Natural killer cell (primary cell): ENCODE results near the gene HAGH. TPM values are rescaled to one million over a fixed set of nuclear protein-coding genes. Genes with fewer than 3 reads are reported as not detected.

Experiments used
- ATAC-seq, 3 donors: fragments of 150-1000 bp in 2 of 3; fragments of 200-7000 bp in 1 of 3; cut with Tn5 transposase; 1 replicate in 1 of 3; 2 replicates in 2 of 3; pipeline ENCODE4 v1.10.0; 2021; ENCODE audit warnings: mild to moderate bottlenecking in 2 of 3, moderate library complexity in 2 of 3
- DNase-seq, 2 donors: peaks; one replicate each; pipeline versions ENCODE4 v3.0.0 to v3.0.0-alpha.2; 2013 to 2021; ENCODE audit warnings: mixed read lengths in 1 of 2
- H3K27ac ChIP-seq: one replicate; pipeline ENCODE4 v1.5.1; 2013; ENCODE audit warnings: mild to moderate bottlenecking, low read length
- H3K27me3 ChIP-seq: one replicate; pipeline ENCODE4 v1.6.1; 2013; ENCODE audit warnings: low read length; ENCODE audit not compliant: control insufficient read depth, insufficient read depth
- H3K36me3 ChIP-seq: one replicate; pipeline ENCODE4 v1.6.1; 2013; ENCODE audit warnings: low read length; ENCODE audit not compliant: control insufficient read depth, insufficient read depth
- H3K4me1 ChIP-seq: one replicate; pipeline ENCODE4 v1.6.1; 2013; ENCODE audit warnings: low read length; ENCODE audit not compliant: control insufficient read depth, insufficient read depth
- H3K4me3 ChIP-seq: one replicate; pipeline ENCODE4 v1.5.1; 2013; ENCODE audit warnings: low read length
- H3K9me3 ChIP-seq: one replicate; pipeline ENCODE4 v1.6.1; 2013; ENCODE audit warnings: low read length; ENCODE audit not compliant: control insufficient read depth, insufficient read depth
- H3K27ac Mint-ChIP-seq, 2 donors: one replicate each; pipeline ENCODE4 v1.8.0; 2022; ENCODE audit warnings: mild to moderate bottlenecking in 2 of 2, mixed read lengths in 2 of 2, moderate library complexity in 1 of 2
- H3K27me3 Mint-ChIP-seq, 2 donors: one replicate each; pipeline ENCODE4 v1.8.0; 2022; ENCODE audit warnings: low read depth in 2 of 2, mixed read lengths in 2 of 2
- H3K36me3 Mint-ChIP-seq: one replicate; pipeline ENCODE4 v1.8.0; 2022; ENCODE audit warnings: mixed read lengths
- H3K4me1 Mint-ChIP-seq, 2 donors: one replicate each; pipeline ENCODE4 v1.8.0; 2022; ENCODE audit warnings: mixed read lengths in 2 of 2
- H3K4me3 Mint-ChIP-seq: one replicate; pipeline ENCODE4 v1.8.0; 2022; ENCODE audit warnings: mild to moderate bottlenecking, moderate library complexity, mixed read lengths
- H3K9me3 Mint-ChIP-seq, 2 donors: one replicate each; pipeline ENCODE4 v1.8.0; 2022; ENCODE audit warnings: mixed read lengths in 2 of 2
- WGBS: methylation state at CpG from one replicate; pipeline ENCODE4 v1.1.7; 2013; ENCODE audit warnings: missing lambda C conversion rate; ENCODE audit not compliant: insufficient coverage; 5-methylcytosine and 5-hydroxymethylcytosine counted together
- intact Hi-C: fragments of 100-400 bp; cut with micrococcal nuclease; formaldehyde crosslinking; loops from one replicate; pipeline ENCODE4 v1.14.2; 2022
- total RNA-seq, 4 donors: library from RNA; stranded (reverse); fragments of 120-200 nt in 1 of 4; gene quantifications; one replicate each; pipeline versions ENCODE4 v1.2.3 to v1.2.4, GENCODE V29; 2013 to 2022
- TF ChIP-seq, protein P1 (sequence below): fragments of 200-600 bp; IDR thresholded peaks from one replicate; pipeline ENCODE4 v1.8.0; 2022; ENCODE audit warnings: antibody characterized with exemption

Gene HAGH
- total RNA-seq, 3 donors from 2014 or later (not counting 1 experiment from before 2014, with no cell fraction given) = 27.8 to 38.4 (median 37.5) TPM

DNA sequence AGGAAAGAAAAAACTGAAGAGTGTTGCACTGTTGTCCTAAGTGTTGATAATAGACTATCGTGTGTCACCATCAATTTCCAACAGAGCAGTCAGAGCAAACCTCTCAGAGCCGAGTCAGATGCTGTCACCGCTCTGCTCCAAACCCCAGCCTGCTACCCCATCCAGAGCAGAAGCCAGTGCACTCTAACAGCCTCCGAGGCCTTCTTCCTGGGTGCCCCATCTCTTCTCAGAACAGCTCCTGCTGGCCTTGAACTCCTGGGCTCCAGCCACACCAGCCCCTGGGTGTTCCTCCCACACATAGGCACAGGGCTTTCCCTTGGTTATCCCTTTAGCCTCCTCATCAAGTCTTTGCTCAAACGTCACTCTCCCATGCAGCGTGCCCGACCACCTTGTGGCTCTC is 24.4 kb upstream of the HAGH start:
- Histone ChIP-seq H3K36me3 (no peaks in the 10 kb centered on the region), H3K4me1 (no peaks in the 10 kb centered on the region), H3K27me3 (peaks cover under 1% of the 10 kb centered on the region), H3K27ac (no peak overlapping the region), H3K9me3 (no peaks in the 10 kb centered on the region), H3K4me3 (no peak overlapping the region)
- WGBS = 82% methylated on average over 7 of the region's 7 CpGs
- ATAC-seq (no peak), DNase-seq (no peak)
- Mint-ChIP-seq H3K4me3 (no peak overlapping the region), H3K9me3 (no peaks in the 10 kb centered on the region), H3K36me3 (no peaks in the 10 kb centered on the region), H3K27ac (no peak overlapping the region), H3K4me1 (no peaks in the 10 kb centered on the region), H3K27me3 (peaks cover 23 to 37% of the 10 kb centered on the region in 2 donors)
- intact Hi-C loops = no loop called here
- TF ChIP-seq, protein P1, sequence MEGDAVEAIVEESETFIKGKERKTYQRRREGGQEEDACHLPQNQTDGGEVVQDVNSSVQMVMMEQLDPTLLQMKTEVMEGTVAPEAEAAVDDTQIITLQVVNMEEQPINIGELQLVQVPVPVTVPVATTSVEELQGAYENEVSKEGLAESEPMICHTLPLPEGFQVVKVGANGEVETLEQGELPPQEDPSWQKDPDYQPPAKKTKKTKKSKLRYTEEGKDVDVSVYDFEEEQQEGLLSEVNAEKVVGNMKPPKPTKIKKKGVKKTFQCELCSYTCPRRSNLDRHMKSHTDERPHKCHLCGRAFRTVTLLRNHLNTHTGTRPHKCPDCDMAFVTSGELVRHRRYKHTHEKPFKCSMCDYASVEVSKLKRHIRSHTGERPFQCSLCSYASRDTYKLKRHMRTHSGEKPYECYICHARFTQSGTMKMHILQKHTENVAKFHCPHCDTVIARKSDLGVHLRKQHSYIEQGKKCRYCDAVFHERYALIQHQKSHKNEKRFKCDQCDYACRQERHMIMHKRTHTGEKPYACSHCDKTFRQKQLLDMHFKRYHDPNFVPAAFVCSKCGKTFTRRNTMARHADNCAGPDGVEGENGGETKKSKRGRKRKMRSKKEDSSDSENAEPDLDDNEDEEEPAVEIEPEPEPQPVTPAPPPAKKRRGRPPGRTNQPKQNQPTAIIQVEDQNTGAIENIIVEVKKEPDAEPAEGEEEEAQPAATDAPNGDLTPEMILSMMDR = no peak

DNA sequence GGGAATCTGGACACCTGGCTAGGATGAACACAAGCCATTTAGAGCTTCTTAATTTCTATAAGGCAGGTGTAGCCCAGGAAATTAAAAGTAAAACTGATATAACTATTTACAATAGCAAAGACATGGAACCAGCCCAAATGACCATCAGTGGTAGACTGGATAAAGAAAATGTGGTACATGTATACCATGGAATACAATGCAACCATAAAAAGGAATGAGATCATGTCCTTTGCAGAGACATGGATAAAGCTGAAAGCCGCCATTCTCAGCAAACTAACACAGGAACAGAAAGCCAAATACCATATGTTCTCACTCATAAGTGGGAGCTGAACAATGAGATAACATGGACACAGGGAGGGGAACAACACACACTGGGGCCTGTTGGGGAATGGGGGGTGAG is 19.8 kb upstream of the HAGH start:
- WGBS = no CpG with 5 or more reads among the region's 1 CpG

DNA sequence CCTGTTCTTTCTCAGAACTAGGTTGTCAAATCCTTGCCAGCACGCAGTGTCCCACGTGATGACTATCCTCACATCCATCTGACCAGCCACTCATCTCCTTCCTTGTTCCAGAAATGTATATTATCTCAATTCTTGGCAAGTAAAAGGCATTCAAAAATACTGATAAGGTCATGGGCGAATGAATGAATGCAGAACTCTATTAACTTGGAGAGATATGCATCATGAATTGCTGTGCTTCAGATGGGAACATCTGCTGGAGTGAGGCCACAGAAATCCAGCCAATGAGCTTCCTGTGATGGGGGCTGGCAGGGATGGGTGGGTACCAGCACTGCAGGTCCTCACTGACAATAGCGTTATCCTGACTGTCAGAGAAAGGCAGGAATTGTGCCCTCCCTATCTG is 19.4 kb upstream of the HAGH start:
- no peaks in the 10 kb centered on the region for H3K36me3 Mint-ChIP-seq
- TF ChIP-seq, protein P1 = no peak
- peaks cover 10 to 15% of the 10 kb centered on the region in 2 donors for H3K27me3 Mint-ChIP-seq
- no peaks in the 10 kb centered on the region for H3K9me3 Mint-ChIP-seq
- intact Hi-C loops = no loop called here
- no peak for ATAC-seq
- no peak overlapping the region for H3K27ac Mint-ChIP-seq
- WGBS = 65% methylated on average over 4 of the region's 4 CpGs
- Histone ChIP-seq H3K4me3 (no peak overlapping the region), H3K4me1 (no peaks in the 10 kb centered on the region), H3K27me3 (peaks cover 3% of the 10 kb centered on the region), H3K9me3 (no peaks in the 10 kb centered on the region), H3K36me3 (no peaks in the 10 kb centered on the region), H3K27ac (no peak overlapping the region)
- no peak overlapping the region for H3K4me3 Mint-ChIP-seq
- no peak for DNase-seq
- H3K4me1 Mint-ChIP-seq = no peaks in the 10 kb centered on the region

More for the DNA sequence above, 19.8 kb upstream of the HAGH start:
- no peaks in the 10 kb centered on the region for H3K4me1 ChIP-seq
- no peaks in the 10 kb centered on the region for H3K9me3 ChIP-seq
- no peak overlapping the region for H3K4me3 ChIP-seq
- Mint-ChIP-seq H3K36me3 (no peaks in the 10 kb centered on the region), H3K27ac (no peak overlapping the region), H3K4me1 (no peaks in the 10 kb centered on the region), H3K9me3 (no peaks in the 10 kb centered on the region), H3K4me3 (no peak overlapping the region), H3K27me3 (peaks cover 15% of the 10 kb centered on the region in 2 donors)
- TF ChIP-seq, protein P1 = no peak
- DNase-seq (no peak), ATAC-seq (no peak)
- no peaks in the 10 kb centered on the region for H3K36me3 ChIP-seq
- H3K27ac ChIP-seq = no peak overlapping the region
- peaks cover 3% of the 10 kb centered on the region for H3K27me3 ChIP-seq
- intact Hi-C loops = no loop called here

DNA sequence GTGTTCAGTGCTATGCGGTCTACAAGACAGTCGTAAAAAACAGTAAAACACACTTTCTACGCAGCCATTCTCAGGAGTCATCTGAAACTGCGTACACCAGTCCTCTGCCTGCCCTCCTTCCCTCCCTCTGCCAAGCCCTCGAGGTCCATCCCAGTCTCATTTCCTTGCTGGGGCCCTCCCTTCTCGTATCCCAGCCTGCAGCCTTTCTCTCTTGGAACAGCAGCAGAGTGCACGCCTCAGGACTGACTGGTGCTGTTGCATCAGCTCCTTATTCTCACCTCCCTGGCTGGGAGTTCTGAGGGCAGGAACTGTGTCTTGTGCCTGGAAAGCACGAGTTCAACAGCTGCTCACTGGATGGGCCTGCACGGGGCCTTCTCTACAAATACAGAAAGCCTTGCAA is 12.9 kb upstream of the HAGH start:
- Histone ChIP-seq H3K36me3 (no peaks in the 10 kb centered on the region), H3K27me3 (no peaks in the 10 kb centered on the region), H3K9me3 (no peaks in the 10 kb centered on the region), H3K4me1 (no peaks in the 10 kb centered on the region), H3K27ac (no peak overlapping the region), H3K4me3 (no peak overlapping the region)
- ATAC-seq (no peak), DNase-seq (no peak)
- no peaks in the 10 kb centered on the region for H3K4me1 Mint-ChIP-seq
- H3K36me3 Mint-ChIP-seq = no peaks in the 10 kb centered on the region
- H3K4me3 Mint-ChIP-seq = no peak overlapping the region
- no peak overlapping the region for H3K27ac Mint-ChIP-seq
- intact Hi-C loops = no loop called here
- TF ChIP-seq, protein P1 = no peak
- H3K27me3 Mint-ChIP-seq = no peaks in the 10 kb centered on the region
- no peaks in the 10 kb centered on the region for H3K9me3 Mint-ChIP-seq
- 81% methylated on average over 9 of the region's 9 CpGs for WGBS
